ENCODE measurements around the gene CIDEB. TPM values are rescaled to one million over a fixed set of nuclear protein-coding genes. Genes with fewer than 3 reads are reported as not detected.

The CIDEB gene
- total and polyA plus RNA-seq, 2 of the 13 experiments (the other 11 are each of a cell fraction or from before 2014, with no cell fraction given) = 35.8 to 110 TPM

DNA sequence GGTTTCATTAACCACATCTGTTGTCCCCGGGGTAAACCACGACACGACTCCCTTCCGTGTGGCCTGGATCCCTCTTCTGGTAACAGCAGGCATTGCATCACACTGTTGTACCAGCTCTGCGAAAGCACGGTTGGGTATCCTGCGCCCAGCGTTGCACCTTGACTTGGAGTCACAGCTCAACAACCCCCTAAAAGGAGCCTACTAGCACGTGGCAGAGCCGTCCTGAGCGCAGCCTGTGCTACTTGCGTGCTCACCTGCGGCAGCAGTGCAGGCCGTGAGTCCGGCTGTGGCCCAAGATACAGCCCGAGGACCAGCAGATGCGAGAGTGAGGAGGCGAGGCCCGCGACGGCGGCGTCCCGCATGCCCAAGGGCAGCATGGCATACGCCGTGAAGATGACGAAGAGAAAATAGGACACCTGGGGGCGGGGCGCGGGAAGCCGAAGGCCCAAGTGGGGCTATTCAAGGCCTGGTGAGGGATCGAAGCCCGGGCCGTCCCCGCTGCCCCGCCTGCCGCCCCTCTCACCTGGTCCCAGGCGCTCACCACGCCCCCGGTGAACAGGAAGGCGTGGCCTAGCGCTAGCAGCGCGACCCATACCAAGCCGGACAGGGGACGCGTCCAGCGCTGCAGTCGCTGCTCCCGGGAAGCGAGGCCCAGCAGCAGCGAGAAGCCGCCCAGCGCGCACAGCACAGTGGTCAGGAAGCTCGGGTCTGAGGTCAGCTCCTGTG is 24.7 kb upstream of the CIDEB start (continued):
- TF ChIP-seq, protein P1, sequence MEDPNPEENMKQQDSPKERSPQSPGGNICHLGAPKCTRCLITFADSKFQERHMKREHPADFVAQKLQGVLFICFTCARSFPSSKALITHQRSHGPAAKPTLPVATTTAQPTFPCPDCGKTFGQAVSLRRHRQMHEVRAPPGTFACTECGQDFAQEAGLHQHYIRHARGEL (CRISPR knock-in tag; IDR thresholded peaks at IDR 0.05) = peak; percentile 84
- TF ChIP-seq HMGA1 (CRISPR knock-in tag; conservative IDR thresholded peaks at IDR 0.05) (no peak), ZFAT (CRISPR knock-in tag; conservative IDR thresholded peaks at IDR 0.05) (no peak), ELF3 (CRISPR knock-in tag; IDR thresholded peaks at IDR 0.05) (peak; percentile 78), TCF12 (IDR thresholded peaks at IDR 0.05) (no peak), TCF12 (CRISPR knock-in tag; IDR thresholded peaks at IDR 0.05) (no peak; the same call in 1 of the 2 replicates), ZNF20 (CRISPR knock-in tag; IDR thresholded peaks at IDR 0.05) (no peak), ESRRA (CRISPR knock-in tag; IDR thresholded peaks at IDR 0.05; ENCODE audit: low read depth) (peak; percentile 84), ZNF883 (CRISPR knock-in tag; IDR thresholded peaks at IDR 0.05; ENCODE audit: not compliant biosample characterization) (peak; percentile 71), TOPORS (CRISPR knock-in tag; IDR thresholded peaks at IDR 0.05) (peak; percentile 82; the same call in 1 of the 2 replicates), CENPT (CRISPR knock-in tag; IDR thresholded peaks at IDR 0.05; ENCODE audit: low read depth) (0 out of 2 replicates have a peak, but pooled peaks have one; percentile 48), FOXP1 (IDR thresholded peaks at IDR 0.05) (no peak), FOXP1 (CRISPR knock-in tag; IDR thresholded peaks at IDR 0.05) (peak; percentile 53), HNRNPLL (IDR thresholded peaks at IDR 0.05; ENCODE audit: low read depth, low read length, poor library complexity, severe bottlenecking) (peak; percentile 86), ZSCAN30 (CRISPR knock-in tag; IDR thresholded peaks at IDR 0.05) (no peak), KDM6A (CRISPR knock-in tag; IDR thresholded peaks at IDR 0.05; ENCODE audit: low read depth) (0 out of 2 replicates have a peak, but pooled peaks have one; percentile 16), STAG1 (CRISPR knock-in tag; IDR thresholded peaks at IDR 0.05) (peak; percentile 77)
- TF ChIP-seq, protein P2, sequence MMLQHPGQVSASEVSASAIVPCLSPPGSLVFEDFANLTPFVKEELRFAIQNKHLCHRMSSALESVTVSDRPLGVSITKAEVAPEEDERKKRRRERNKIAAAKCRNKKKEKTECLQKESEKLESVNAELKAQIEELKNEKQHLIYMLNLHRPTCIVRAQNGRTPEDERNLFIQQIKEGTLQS (CRISPR knock-in tag; IDR thresholded peaks at IDR 0.05) = peak; percentile 55
- TF ChIP-seq, protein P3, sequence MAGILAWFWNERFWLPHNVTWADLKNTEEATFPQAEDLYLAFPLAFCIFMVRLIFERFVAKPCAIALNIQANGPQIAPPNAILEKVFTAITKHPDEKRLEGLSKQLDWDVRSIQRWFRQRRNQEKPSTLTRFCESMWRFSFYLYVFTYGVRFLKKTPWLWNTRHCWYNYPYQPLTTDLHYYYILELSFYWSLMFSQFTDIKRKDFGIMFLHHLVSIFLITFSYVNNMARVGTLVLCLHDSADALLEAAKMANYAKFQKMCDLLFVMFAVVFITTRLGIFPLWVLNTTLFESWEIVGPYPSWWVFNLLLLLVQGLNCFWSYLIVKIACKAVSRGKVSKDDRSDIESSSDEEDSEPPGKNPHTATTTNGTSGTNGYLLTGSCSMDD (CRISPR knock-in tag; IDR thresholded peaks at IDR 0.05) = no peak
- TF ChIP-seq, protein P4, sequence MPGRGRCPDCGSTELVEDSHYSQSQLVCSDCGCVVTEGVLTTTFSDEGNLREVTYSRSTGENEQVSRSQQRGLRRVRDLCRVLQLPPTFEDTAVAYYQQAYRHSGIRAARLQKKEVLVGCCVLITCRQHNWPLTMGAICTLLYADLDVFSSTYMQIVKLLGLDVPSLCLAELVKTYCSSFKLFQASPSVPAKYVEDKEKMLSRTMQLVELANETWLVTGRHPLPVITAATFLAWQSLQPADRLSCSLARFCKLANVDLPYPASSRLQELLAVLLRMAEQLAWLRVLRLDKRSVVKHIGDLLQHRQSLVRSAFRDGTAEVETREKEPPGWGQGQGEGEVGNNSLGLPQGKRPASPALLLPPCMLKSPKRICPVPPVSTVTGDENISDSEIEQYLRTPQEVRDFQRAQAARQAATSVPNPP (CRISPR knock-in tag; IDR thresholded peaks at IDR 0.05) = no peak
- TF ChIP-seq, protein P5, sequence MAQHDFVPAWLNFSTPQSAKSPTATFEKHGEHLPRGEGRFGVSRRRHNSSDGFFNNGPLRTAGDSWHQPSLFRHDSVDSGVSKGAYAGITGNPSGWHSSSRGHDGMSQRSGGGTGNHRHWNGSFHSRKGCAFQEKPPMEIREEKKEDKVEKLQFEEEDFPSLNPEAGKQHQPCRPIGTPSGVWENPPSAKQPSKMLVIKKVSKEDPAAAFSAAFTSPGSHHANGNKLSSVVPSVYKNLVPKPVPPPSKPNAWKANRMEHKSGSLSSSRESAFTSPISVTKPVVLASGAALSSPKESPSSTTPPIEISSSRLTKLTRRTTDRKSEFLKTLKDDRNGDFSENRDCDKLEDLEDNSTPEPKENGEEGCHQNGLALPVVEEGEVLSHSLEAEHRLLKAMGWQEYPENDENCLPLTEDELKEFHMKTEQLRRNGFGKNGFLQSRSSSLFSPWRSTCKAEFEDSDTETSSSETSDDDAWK (CRISPR knock-in tag; IDR thresholded peaks at IDR 0.05) = no peak
- TF ChIP-seq, protein P6, sequence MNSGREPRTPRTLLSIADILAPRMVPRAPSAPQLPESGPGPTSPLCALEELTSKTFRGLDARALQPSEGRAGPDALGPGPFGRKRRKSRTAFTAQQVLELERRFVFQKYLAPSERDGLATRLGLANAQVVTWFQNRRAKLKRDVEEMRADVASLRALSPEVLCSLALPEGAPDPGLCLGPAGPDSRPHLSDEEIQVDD (CRISPR knock-in tag; IDR thresholded peaks at IDR 0.05; ENCODE audit: borderline replicate concordance) = peak; percentile 97; the same call in 1 of the 2 replicates
- TF ChIP-seq, protein P7, sequence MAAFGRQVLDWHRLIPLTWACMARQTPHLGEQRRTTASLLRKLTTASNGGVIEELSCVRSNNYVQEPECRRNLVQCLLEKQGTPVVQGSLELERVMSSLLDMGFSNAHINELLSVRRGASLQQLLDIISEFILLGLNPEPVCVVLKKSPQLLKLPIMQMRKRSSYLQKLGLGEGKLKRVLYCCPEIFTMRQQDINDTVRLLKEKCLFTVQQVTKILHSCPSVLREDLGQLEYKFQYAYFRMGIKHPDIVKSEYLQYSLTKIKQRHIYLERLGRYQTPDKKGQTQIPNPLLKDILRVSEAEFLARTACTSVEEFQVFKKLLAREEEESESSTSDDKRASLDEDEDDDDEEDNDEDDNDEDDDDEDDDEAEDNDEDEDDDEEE (CRISPR knock-in tag; IDR thresholded peaks at IDR 0.05) = peak; percentile 98
- TF ChIP-seq, protein P8, sequence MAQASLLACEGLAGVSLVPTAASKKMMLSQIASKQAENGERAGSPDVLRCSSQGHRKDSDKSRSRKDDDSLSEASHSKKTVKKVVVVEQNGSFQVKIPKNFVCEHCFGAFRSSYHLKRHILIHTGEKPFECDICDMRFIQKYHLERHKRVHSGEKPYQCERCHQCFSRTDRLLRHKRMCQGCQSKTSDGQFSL (CRISPR knock-in tag; IDR thresholded peaks at IDR 0.05) = no peak

Measured in HepG2 (cell line).